ENCODE measurements around the gene SPRING1. TPM values are rescaled to one million over a fixed set of nuclear protein-coding genes. Genes with fewer than 3 reads are reported as not detected.

Gene SPRING1
- total RNA-seq, 1 experiment from 2014 or later: 44.2 TPM

DNA sequence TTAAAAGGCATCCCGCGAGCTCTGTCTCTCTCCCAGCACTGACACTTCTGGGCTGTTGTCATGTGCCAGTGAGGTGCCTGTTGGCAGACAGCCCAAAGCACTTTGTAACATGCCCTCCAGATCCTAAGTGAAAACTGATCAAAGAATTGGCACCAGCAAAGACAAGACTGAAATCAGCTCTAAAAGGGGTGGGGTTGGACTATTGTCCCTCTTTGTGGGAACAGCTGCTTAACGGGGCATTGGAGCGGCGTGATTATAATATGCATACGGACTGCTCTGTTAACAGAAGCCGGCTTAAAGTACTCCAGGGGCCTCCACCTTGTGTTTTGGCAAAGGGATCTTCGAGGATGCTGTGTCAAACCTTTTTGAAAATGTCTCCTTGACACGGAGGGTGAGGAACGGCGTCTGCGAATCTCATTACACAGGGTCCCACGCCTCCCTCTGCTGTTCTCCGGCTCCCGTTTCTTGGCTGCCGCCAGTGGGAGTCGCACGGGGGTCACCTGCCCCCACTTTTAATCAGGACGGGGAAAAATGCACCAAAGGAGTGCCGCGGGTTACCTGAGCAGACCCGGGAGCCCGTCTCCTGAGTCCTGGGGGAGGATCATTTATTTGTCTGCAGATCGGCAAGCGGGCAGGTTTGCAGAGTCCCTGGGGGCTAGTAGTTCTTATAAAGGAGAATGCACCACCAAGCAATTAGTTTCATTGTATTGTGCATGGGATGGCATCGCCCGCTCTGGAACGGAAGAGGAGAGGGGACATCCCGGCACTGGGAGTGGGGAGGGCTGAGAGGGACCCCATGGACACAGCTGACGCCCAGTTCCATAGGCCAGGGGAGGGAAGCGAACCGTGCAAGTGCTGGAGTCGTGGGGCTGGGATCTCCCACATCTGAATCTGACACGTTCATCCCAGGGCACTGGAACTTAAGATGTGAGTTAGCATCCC lies 44.3 kb downstream of the SPRING1 start:
- Histone ChIP-seq H3T11ph (ENCODE audit: low read length) (no peak overlapping the region), H3K14ac (ENCODE audit: insufficient read depth, low read length) (no peak overlapping the region; the same call in 1 of the 2 replicates), H2BK5ac (ENCODE audit: insufficient read length, low read length) (no peak overlapping the region), H3K56ac (ENCODE audit: insufficient read length, low read depth, low read length) (no peak overlapping the region), H3K4me2 (ENCODE audit: insufficient read depth, insufficient read length, low read length) (peak overlapping the region; percentile 59), H2BK120ac (ENCODE audit: low read depth, low read length, poor library complexity, severe bottlenecking) (no peak overlapping the region), H3K4me1 (ENCODE audit: insufficient read depth, low read length) (peaks cover 2% of the 10 kb centered on the region; the same call in 1 of the 2 replicates), H3K9me3 (ENCODE audit: control insufficient read depth, low read depth, low read length) (no peaks in the 10 kb centered on the region), H2BK15ac (ENCODE audit: low read depth, low read length) (no peak overlapping the region), H3K23me2 (ENCODE audit: insufficient read length, low read depth, low read length, poor library complexity, severe bottlenecking) (no peaks in the 10 kb centered on the region), H3K79me1 (ENCODE audit: insufficient read depth, low read depth, low read length, poor library complexity, severe bottlenecking) (no peaks in the 10 kb centered on the region), H4K20me1 (ENCODE audit: control insufficient read depth, insufficient read depth, insufficient read length) (no peaks in the 10 kb centered on the region), H3K27me3 (ENCODE audit: insufficient read depth, low read length) (no peaks in the 10 kb centered on the region), H3K79me2 (ENCODE audit: insufficient read depth, low read length) (no peaks in the 10 kb centered on the region), H4K91ac (ENCODE audit: insufficient read length, low read depth, low read length) (no peak overlapping the region), H2AFZ (ENCODE audit: low read length) (no peak overlapping the region), H2AK5ac (ENCODE audit: insufficient read length, low read length) (no peak overlapping the region), H3K18ac (ENCODE audit: insufficient read length, low read depth, low read length) (no peak overlapping the region), H2BK12ac (ENCODE audit: insufficient read length, low read depth, low read length) (no peak overlapping the region), H2BK20ac (ENCODE audit: low read depth, low read length, poor library complexity, severe bottlenecking) (no peak overlapping the region), H4K8ac (replicated peaks; ENCODE audit: insufficient read length, low read depth, low read length) (no peak overlapping the region), H3K27ac (ENCODE audit: insufficient read length, low read depth, low read length) (no peak overlapping the region), H4K5ac (ENCODE audit: insufficient read length, low read depth, low read length) (no peak overlapping the region), H3K9ac (ENCODE audit: extremely low read depth, insufficient read length, low read length) (no peak overlapping the region), H3K4ac (ENCODE audit: low read depth, low read length) (no peak overlapping the region), H3K23ac (ENCODE audit: insufficient read length, low read depth, low read length) (no peak overlapping the region)
- peaks cover 16% of the 10 kb centered on the region for H3K27me3 Mint-ChIP-seq (ENCODE audit: low read depth)
- WGBS (ENCODE audit: extremely low coverage, insufficient read length, low lambda C conversion rate): no CpG with 5 or more reads among the region's 34 CpGs
- H3K4me1 Mint-ChIP-seq: peaks cover 25 to 26% of the 10 kb centered on the region in 2 experiments
- H3K4me3 Mint-ChIP-seq: peak overlapping the region; percentile 37 to 81
- 0 out of 7 replicates have a peak overlapping the region, but pooled peaks of 1 of the 3 experiments have one; percentile 23 for H3K27ac Mint-ChIP-seq
- TF ChIP-seq, protein P1, sequence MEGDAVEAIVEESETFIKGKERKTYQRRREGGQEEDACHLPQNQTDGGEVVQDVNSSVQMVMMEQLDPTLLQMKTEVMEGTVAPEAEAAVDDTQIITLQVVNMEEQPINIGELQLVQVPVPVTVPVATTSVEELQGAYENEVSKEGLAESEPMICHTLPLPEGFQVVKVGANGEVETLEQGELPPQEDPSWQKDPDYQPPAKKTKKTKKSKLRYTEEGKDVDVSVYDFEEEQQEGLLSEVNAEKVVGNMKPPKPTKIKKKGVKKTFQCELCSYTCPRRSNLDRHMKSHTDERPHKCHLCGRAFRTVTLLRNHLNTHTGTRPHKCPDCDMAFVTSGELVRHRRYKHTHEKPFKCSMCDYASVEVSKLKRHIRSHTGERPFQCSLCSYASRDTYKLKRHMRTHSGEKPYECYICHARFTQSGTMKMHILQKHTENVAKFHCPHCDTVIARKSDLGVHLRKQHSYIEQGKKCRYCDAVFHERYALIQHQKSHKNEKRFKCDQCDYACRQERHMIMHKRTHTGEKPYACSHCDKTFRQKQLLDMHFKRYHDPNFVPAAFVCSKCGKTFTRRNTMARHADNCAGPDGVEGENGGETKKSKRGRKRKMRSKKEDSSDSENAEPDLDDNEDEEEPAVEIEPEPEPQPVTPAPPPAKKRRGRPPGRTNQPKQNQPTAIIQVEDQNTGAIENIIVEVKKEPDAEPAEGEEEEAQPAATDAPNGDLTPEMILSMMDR (conservative IDR thresholded peaks at IDR 0.05): no peak
- no peaks in the 10 kb centered on the region; a peak in 1 of 5 replicates for H3K9me3 Mint-ChIP-seq
- no peak for DNase-seq
- peaks cover 0 to 4% (median 0%) of the 10 kb centered on the region in 3 experiments; a peak in 1 of 7 replicates for H3K36me3 Mint-ChIP-seq (ENCODE audit: insufficient read depth in 1 of 3, low read depth in 3 of 3)
